Choroid plexus epithelial cell (primary cell): ENCODE data around the gene C4A.
"Not testable (repeated sequence)": the region's sequence is repeated elsewhere in the genome, so short reads cannot be mapped to it uniquely, and the experiment has no call there.

ENCODE experiments used
- DNase-seq: peaks from one replicate; pipeline ENCODE4 v3.0.0-alpha.2; 2010; ENCODE audit warnings: low read depth
- H3K4me3 ChIP-seq: 2 replicates; pipeline ENCODE4 v1.5.1; 2011; ENCODE audit warnings: low read depth, mild to moderate bottlenecking, control low read depth, low read length, moderate library complexity
- TF ChIP-seq, protein P1 (sequence below): conservative IDR thresholded peaks from 2 replicates; pipeline ENCODE4 v1.5.1; 2011; ENCODE audit warnings: low read depth, mild to moderate bottlenecking, control low read depth, inconsistent platforms, low read length, moderate library complexity

The C4A gene

GRCh38 chr6:31981744-31982143 is at the start of gene C4A:
C4A (plus strand) TSS chr6:31982057; CDS start chr6:31982108, 51 bp downstream.
- DNase-seq, H3K4me3 ChIP-seq: not testable (repeated sequence)

DNA sequence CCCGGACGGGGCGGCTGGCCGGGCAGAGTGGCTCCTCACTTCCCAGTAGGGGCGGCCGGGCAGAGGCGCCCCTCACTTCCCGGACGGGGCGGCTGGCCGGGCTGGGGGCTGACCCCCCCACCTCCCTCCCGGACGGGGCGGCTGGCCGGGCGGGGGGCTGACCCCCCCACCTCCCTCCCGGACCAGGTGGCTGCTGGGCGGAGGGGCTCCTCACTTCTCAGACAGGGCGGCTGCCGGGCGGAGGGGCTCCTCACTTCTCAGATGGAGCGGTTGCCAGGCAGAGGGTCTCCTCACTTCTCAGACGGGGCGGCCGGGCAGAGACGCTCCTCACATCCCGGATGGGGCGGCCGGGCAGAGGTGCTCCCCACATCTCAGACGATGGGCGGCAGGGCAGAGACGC is 49.7 kb upstream of the C4A start:
- not testable (repeated sequence) for DNase-seq

GRCh38 chr6:31933537-31933936 is 48.3 kb upstream of the C4A start:
- no peak overlapping the region for H3K4me3 ChIP-seq
- TF ChIP-seq, protein P1, sequence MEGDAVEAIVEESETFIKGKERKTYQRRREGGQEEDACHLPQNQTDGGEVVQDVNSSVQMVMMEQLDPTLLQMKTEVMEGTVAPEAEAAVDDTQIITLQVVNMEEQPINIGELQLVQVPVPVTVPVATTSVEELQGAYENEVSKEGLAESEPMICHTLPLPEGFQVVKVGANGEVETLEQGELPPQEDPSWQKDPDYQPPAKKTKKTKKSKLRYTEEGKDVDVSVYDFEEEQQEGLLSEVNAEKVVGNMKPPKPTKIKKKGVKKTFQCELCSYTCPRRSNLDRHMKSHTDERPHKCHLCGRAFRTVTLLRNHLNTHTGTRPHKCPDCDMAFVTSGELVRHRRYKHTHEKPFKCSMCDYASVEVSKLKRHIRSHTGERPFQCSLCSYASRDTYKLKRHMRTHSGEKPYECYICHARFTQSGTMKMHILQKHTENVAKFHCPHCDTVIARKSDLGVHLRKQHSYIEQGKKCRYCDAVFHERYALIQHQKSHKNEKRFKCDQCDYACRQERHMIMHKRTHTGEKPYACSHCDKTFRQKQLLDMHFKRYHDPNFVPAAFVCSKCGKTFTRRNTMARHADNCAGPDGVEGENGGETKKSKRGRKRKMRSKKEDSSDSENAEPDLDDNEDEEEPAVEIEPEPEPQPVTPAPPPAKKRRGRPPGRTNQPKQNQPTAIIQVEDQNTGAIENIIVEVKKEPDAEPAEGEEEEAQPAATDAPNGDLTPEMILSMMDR: no peak
- DNase-seq: no peak

More for the DNA sequence above, 49.7 kb upstream of the C4A start:
- H3K4me3 ChIP-seq: not testable (repeated sequence)

- TF ChIP-seq, protein P1: no peak
- DNase-seq: no peak
- no peak overlapping the region for H3K4me3 ChIP-seq
These were observed 46.8 kb upstream of the C4A start for GRCh38 chr6:31935021-31935420.

DNA sequence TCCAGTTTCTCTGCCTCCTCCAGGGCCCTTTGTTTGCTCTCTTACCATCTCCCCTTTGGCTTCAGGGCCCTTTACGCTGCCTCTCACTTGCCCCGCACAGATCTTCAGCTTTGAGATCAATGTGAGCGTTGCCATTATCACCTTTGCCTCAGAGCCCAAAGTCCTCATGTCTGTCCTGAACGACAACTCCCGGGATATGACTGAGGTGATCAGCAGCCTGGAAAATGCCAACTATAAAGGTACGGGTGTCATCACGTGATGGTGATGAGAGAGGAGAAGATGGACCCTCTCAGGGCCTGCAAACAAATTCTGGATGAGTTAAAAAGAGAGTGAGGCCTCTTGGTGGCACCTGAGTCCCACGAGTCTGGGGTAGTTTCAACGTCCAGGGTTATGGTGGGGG is 46.0 kb upstream of the C4A start:
- H3K4me3 ChIP-seq: no peak overlapping the region
- TF ChIP-seq, protein P1: no peak
- no peak for DNase-seq

- H3K4me3 ChIP-seq: no peak overlapping the region
- peak; percentile 52 for DNase-seq
- TF ChIP-seq, protein P1: peak; percentile 27
These were observed 41.6 kb upstream of the C4A start for GRCh38 chr6:31940256-31940664.

GRCh38 chr6:31943742-31944141 is 38.1 kb upstream of the C4A start:
- no peak for DNase-seq
- TF ChIP-seq, protein P1: no peak
- no peak overlapping the region for H3K4me3 ChIP-seq

GRCh38 chr6:31945154-31945506 is 36.7 kb upstream of the C4A start:
- H3K4me3 ChIP-seq: no peak overlapping the region
- DNase-seq: no peak
- TF ChIP-seq, protein P1: no peak
